Stimulated activated CD8-positive, alpha-beta memory T cell treated with anti-CD3 and anti-CD28 coated beads, Interleukin-4, amount 100 ng/mL, for 1 hour (primary cell): ENCODE measurements around the gene SPRY1.
A peak's percentile ranks its signal among the peaks of the same experiment; 100 is the strongest.

Experiments
- DNase-seq, 2 donors: peaks; one replicate each; pipeline ENCODE4 v3.0.0-alpha.2; 2020; ENCODE audit warnings: low read depth in 2 of 2, low spot score in 1 of 2

SPRY1 gene

GRCh38 chr4:123438031-123438430, 41.4 kb downstream of the SPRY1 start:
- DNase-seq = no peak

GRCh38 chr4:123443401-123444289, 47.0 kb downstream of the SPRY1 start:
- no peak for DNase-seq

- peak in 1 of 2 donors; percentile 1 for DNase-seq
Observed at GRCh38 chr4:123444290-123444731, 47.7 kb downstream of the SPRY1 start.

GRCh38 chr4:123446865-123447474, 50.4 kb downstream of the SPRY1 start:
- DNase-seq = no peak

GRCh38 chr4:123449362-123449761, 52.8 kb downstream of the SPRY1 start:
- no peak for DNase-seq

GRCh38 chr4:123449780-123450179, 53.2 kb downstream of the SPRY1 start:
- DNase-seq = no peak

GRCh38 chr4:123450393-123450792, 53.8 kb downstream of the SPRY1 start:
- DNase-seq = no peak

- DNase-seq = no peak
Observed at GRCh38 chr4:123452616-123453015, 56.0 kb downstream of the SPRY1 start.

GRCh38 chr4:123453061-123453680, 56.6 kb downstream of the SPRY1 start:
- DNase-seq = no peak
